Measurements from ENCODE around the gene PCLAF.
"Not testable (repeated sequence)": the region's sequence is repeated elsewhere in the genome, so short reads cannot be mapped to it uniquely, and the experiment has no call there.

PCLAF gene

GRCh38 chr15:64387562-64388168, 6.4 kb upstream of the PCLAF start, which contains the start of gene TRIP4:
Gene TRIP4, plus strand, starts transcription at chr15:64387836. Its CDS starts 28 bp downstream, at chr15:64387864.
- Histone ChIP-seq H3K9me2 (replicated peaks; ENCODE audit: control insufficient read depth, low read length) (no peaks in the 10 kb centered on the region), H3K4me3 (ENCODE audit: low read length) (peak within 1 kb of the TSS; percentile 78), H4K20me1 (ENCODE audit: control insufficient read depth, insufficient read depth, low read depth, low read length) (no peaks in the 10 kb centered on the region), H3K9me3 (ENCODE audit: control insufficient read depth, insufficient read depth, low read length) (no peaks in the 10 kb centered on the region), H3K4me1 (ENCODE audit: control insufficient read depth, low read length) (peaks cover 16% of the 10 kb centered on the region), H3F3A (ENCODE audit: control insufficient read depth, insufficient read depth) (peaks cover 7% of the 10 kb centered on the region), H3K4me2 (ENCODE audit: low read length) (peak within 1 kb of the TSS; percentile 54), H3K79me2 (ENCODE audit: control insufficient read depth, low read length) (peaks cover 24% of the 10 kb centered on the region), H3K36me3 (ENCODE audit: control insufficient read depth, low read length) (no peaks in the 10 kb centered on the region), H3K27me3 (ENCODE audit: control insufficient read depth, low read length) (no peaks in the 10 kb centered on the region), H3K27ac (ENCODE audit: low read depth, low read length) (peak within 1 kb of the TSS; percentile 10; the same call in 1 of the 2 replicates)
- no peak for TF ChIP-seq EZH2phosphoT487 (IDR thresholded peaks at IDR 0.05; ENCODE audit: borderline replicate concordance, low read length)
- no peak for TF ChIP-seq CTCF (IDR thresholded peaks at IDR 0.05; ENCODE audit: low read depth, low read length, poor library complexity, severe bottlenecking)

GRCh38 chr15:64386291-64386690, 5.0 kb upstream of the PCLAF start:
- H3K4me2 ChIP-seq (ENCODE audit: low read length): peak overlapping the region; percentile 54
- TF ChIP-seq EZH2phosphoT487 (IDR thresholded peaks at IDR 0.05; ENCODE audit: borderline replicate concordance, low read length): no peak
- TF ChIP-seq CTCF (IDR thresholded peaks at IDR 0.05; ENCODE audit: low read depth, low read length, poor library complexity, severe bottlenecking): no peak
- peaks cover 24% of the 10 kb centered on the region for H3K79me2 ChIP-seq (ENCODE audit: control insufficient read depth, low read length)
- H3K27me3 ChIP-seq (ENCODE audit: control insufficient read depth, low read length): no peaks in the 10 kb centered on the region
- H3K9me3 ChIP-seq (ENCODE audit: control insufficient read depth, insufficient read depth, low read length): no peaks in the 10 kb centered on the region
- no peak overlapping the region for H3K4me3 ChIP-seq (ENCODE audit: low read length)
- no peaks in the 10 kb centered on the region for H4K20me1 ChIP-seq (ENCODE audit: control insufficient read depth, insufficient read depth, low read depth, low read length)
- peaks cover 25% of the 10 kb centered on the region for H3K4me1 ChIP-seq (ENCODE audit: control insufficient read depth, low read length)
- no peaks in the 10 kb centered on the region for H3K9me2 ChIP-seq (replicated peaks; ENCODE audit: control insufficient read depth, low read length)
- H3K27ac ChIP-seq (ENCODE audit: low read depth, low read length): no peak overlapping the region
- no peaks in the 10 kb centered on the region for H3K36me3 ChIP-seq (ENCODE audit: control insufficient read depth, low read length)
- peaks cover 7% of the 10 kb centered on the region for H3F3A ChIP-seq (ENCODE audit: control insufficient read depth, insufficient read depth)

GRCh38 chr15:64383760-64384159, 2.5 kb upstream of the PCLAF start:
- Histone ChIP-seq H3K9me3 (ENCODE audit: control insufficient read depth, insufficient read depth, low read length) (no peaks in the 10 kb centered on the region), H3F3A (ENCODE audit: control insufficient read depth, insufficient read depth) (peaks cover 7% of the 10 kb centered on the region), H3K79me2 (ENCODE audit: control insufficient read depth, low read length) (peaks cover 42% of the 10 kb centered on the region), H3K27ac (ENCODE audit: low read depth, low read length) (no peak overlapping the region), H3K4me3 (ENCODE audit: low read length) (no peak overlapping the region), H3K9me2 (replicated peaks; ENCODE audit: control insufficient read depth, low read length) (no peaks in the 10 kb centered on the region), H4K20me1 (ENCODE audit: control insufficient read depth, insufficient read depth, low read depth, low read length) (0 out of 2 replicates have a peak, but pooled peaks cover 4% of the 10 kb centered on the region), H3K27me3 (ENCODE audit: control insufficient read depth, low read length) (no peaks in the 10 kb centered on the region), H3K4me1 (ENCODE audit: control insufficient read depth, low read length) (peaks cover 32% of the 10 kb centered on the region), H3K4me2 (ENCODE audit: low read length) (no peak overlapping the region), H3K36me3 (ENCODE audit: control insufficient read depth, low read length) (peaks cover 24% of the 10 kb centered on the region)
- no peak for TF ChIP-seq EZH2phosphoT487 (IDR thresholded peaks at IDR 0.05; ENCODE audit: borderline replicate concordance, low read length)
- no peak for TF ChIP-seq CTCF (IDR thresholded peaks at IDR 0.05; ENCODE audit: low read depth, low read length, poor library complexity, severe bottlenecking)

GRCh38 chr15:64380130-64380870, 941 bp downstream of the PCLAF start:
- not testable (repeated sequence) for H3K27me3 ChIP-seq (ENCODE audit: control insufficient read depth, low read length); H3K9me3 ChIP-seq (ENCODE audit: control insufficient read depth, insufficient read depth, low read length); H3K9me2 ChIP-seq (replicated peaks; ENCODE audit: control insufficient read depth, low read length); H4K20me1 ChIP-seq (ENCODE audit: control insufficient read depth, insufficient read depth, low read depth, low read length); H3F3A ChIP-seq (ENCODE audit: control insufficient read depth, insufficient read depth)
- peak overlapping the region; percentile 98 for H3K4me3 ChIP-seq (ENCODE audit: low read length)
- peak overlapping the region; percentile 66 for H3K27ac ChIP-seq (ENCODE audit: low read depth, low read length)
- peak overlapping the region; percentile 89 for H3K4me2 ChIP-seq (ENCODE audit: low read length)
- H3K36me3 ChIP-seq (ENCODE audit: control insufficient read depth, low read length): peaks cover 50% of the 10 kb centered on the region
- H3K79me2 ChIP-seq (ENCODE audit: control insufficient read depth, low read length): peaks cover 56% of the 10 kb centered on the region
- peaks cover 27% of the 10 kb centered on the region for H3K4me1 ChIP-seq (ENCODE audit: control insufficient read depth, low read length)
